SK-N-SH (cell line): ENCODE measurements around the gene PIAS1. TPM values are rescaled to one million over a fixed set of nuclear protein-coding genes. Genes with fewer than 3 reads are reported as not detected.

Experiments
- CTCF ChIA-PET: fragments of 300-600, 350-600 bp; formaldehyde crosslinking; extraction: SDS; loops from one replicate; lab custom pipeline; 2021; lab: Yijun Ruan, JAX
- POLR2A ChIA-PET: fragments of 350-600 bp; sonication (Branson Sonifier 250); formaldehyde crosslinking; extraction: SDS; loops from one replicate; lab custom pipeline; 2020; ENCODE audit warnings: antibody characterized with exemption, inconsistent platforms; lab: Yijun Ruan, JAX
- DNase-seq: peaks from one replicate; pipeline ENCODE4 v3.0.0; 2012
- H2AFZ ChIP-seq: fragments of 200-600 bp; sonication (generic); 2 replicates; pipeline ENCODE4 v1.8.1; 2016; ENCODE audit warnings: antibody characterized with exemption, mild to moderate bottlenecking, low read depth
- H3F3A ChIP-seq: fragments of 200-600 bp; sonication (generic); replicated peaks from 2 replicates; pipeline ENCODE3; 2016; ENCODE audit warnings: antibody characterized with exemption, mild to moderate bottlenecking; ENCODE audit not compliant: insufficient read depth
- H3K27ac ChIP-seq, 2 experiments: fragments of 200-500 bp in 1 of 2; fragments of 200-600 bp in 1 of 2; sonication (Bioruptor generic) in 1 of 2; sonication (generic), shearing (Covaris generic) in 1 of 2; 2 replicates each; pipeline versions ENCODE4 v1.5.1 to v1.6.1; 2014 to 2016; ENCODE audit warnings: low read depth in 2 of 2, inconsistent platforms in 1 of 2, low read length in 1 of 2, mild to moderate bottlenecking in 1 of 2, mixed read lengths in 1 of 2
- H3K27me3 ChIP-seq: fragments of 200-600 bp; sonication (generic), shearing (Covaris generic); 2 replicates; pipeline ENCODE4 v1.6.1; 2016; ENCODE audit warnings: mixed run types; ENCODE audit not compliant: insufficient read depth
- H3K36me3 ChIP-seq, 2 experiments: fragments of 200-500 bp in 1 of 2; fragments of 200-600 bp in 1 of 2; sonication (Bioruptor generic) in 1 of 2; sonication (generic) in 1 of 2; replicated peaks in 1 of 2; 2 replicates each; pipeline versions ENCODE3 to v1.5.1; 2014 to 2016; ENCODE audit warnings: low read length in 1 of 2, mild to moderate bottlenecking in 1 of 2; ENCODE audit not compliant: insufficient read depth in 2 of 2, control insufficient read depth in 1 of 2
- H3K4me1 ChIP-seq, 2 experiments: fragments of 200-500 bp in 1 of 2; fragments of 200-600 bp in 1 of 2; sonication (Bioruptor generic) in 1 of 2; sonication (generic), shearing (Covaris generic) in 1 of 2; 2 replicates each; pipeline versions ENCODE4 v1.5.1 to v1.6.1; 2014 to 2016; ENCODE audit warnings: low read depth in 1 of 2, low read length in 1 of 2, mixed run types in 1 of 2; ENCODE audit not compliant: insufficient read depth in 2 of 2, control insufficient read depth in 1 of 2
- H3K4me2 ChIP-seq: fragments of 200-600 bp; sonication (generic), shearing (Covaris generic); 2 replicates; pipeline ENCODE4 v1.6.1; 2017; ENCODE audit warnings: mixed run types
- H3K4me3 ChIP-seq, 2 experiments: fragments of 200-500 bp in 1 of 2; fragments of 200-600 bp in 1 of 2; sonication (Bioruptor generic) in 1 of 2; sonication (generic), shearing (Covaris generic) in 1 of 2; 2 replicates each; pipeline versions ENCODE4 v1.5.1 to v1.8.1; 2014 to 2016; ENCODE audit warnings: low read depth in 2 of 2, inconsistent platforms in 1 of 2, low read length in 1 of 2, mild to moderate bottlenecking in 1 of 2, mixed read lengths in 1 of 2, moderate library complexity in 1 of 2
- H3K79me2 ChIP-seq: fragments of 200-600 bp; sonication (generic); 2 replicates; pipeline ENCODE4 v1.8.1; 2017; ENCODE audit warnings: mild to moderate bottlenecking; ENCODE audit not compliant: insufficient read depth
- H3K9ac ChIP-seq: fragments of 200-600 bp; sonication (generic); 2 replicates; pipeline ENCODE4 v1.6.1; 2017; ENCODE audit warnings: mixed run types
- H3K9me2 ChIP-seq: fragments of 200-600 bp; sonication (generic); 2 replicates; pipeline ENCODE4 v1.6.1; 2017; ENCODE audit warnings: mixed run types
- H3K9me3 ChIP-seq: fragments of 200-600 bp; sonication (generic); 2 replicates; pipeline ENCODE4 v1.6.1; 2017; ENCODE audit warnings: mixed run types, mild to moderate bottlenecking, moderate library complexity
- H4K20me1 ChIP-seq: fragments of 200-600 bp; sonication (generic); 2 replicates; pipeline ENCODE4 v1.6.1; 2017; ENCODE audit warnings: mild to moderate bottlenecking, mixed run types; ENCODE audit not compliant: insufficient read depth
- CHD2 ChIP-seq: fragments of 150-350 bp; IDR thresholded peaks from 2 replicates; pipeline ENCODE4 v1.6.1; 2018; ENCODE audit warnings: low read length; ENCODE audit not compliant: partially characterized antibody
- ELF1 ChIP-seq: IDR thresholded peaks from 2 replicates; pipeline ENCODE4 v1.4.0; 2012
- EP300 ChIP-seq, 2 experiments: IDR thresholded peaks; 2 replicates each; pipeline versions ENCODE4 v1.4.0 to v1.6.1; 2012; ENCODE audit warnings: borderline replicate concordance in 1 of 2, low read depth in 1 of 2, low read length in 1 of 2
- EZH2phosphoT487 ChIP-seq: fragments of 200-600 bp; sonication (generic); IDR thresholded peaks from 2 replicates; pipeline ENCODE4 v1.6.1; 2017; ENCODE audit warnings: low read depth, mixed run types, mild to moderate bottlenecking, antibody characterized with exemption, moderate library complexity, borderline replicate concordance
- FOSL2 ChIP-seq: IDR thresholded peaks from 2 replicates; pipeline ENCODE4 v1.4.0; 2012; ENCODE audit warnings: low read depth, mild to moderate bottlenecking, moderate library complexity, borderline replicate concordance
- FOXM1 ChIP-seq: IDR thresholded peaks from 2 replicates; pipeline ENCODE4 v1.4.0; 2012; ENCODE audit warnings: low read depth, mild to moderate bottlenecking
- GABPA ChIP-seq: IDR thresholded peaks from 2 replicates; pipeline ENCODE4 v1.4.0; 2012; ENCODE audit warnings: low read depth, mild to moderate bottlenecking
- GATA2 ChIP-seq: sonication (generic); formaldehyde crosslinking; IDR thresholded peaks from 2 replicates; pipeline ENCODE4 v1.5.0; 2020; ENCODE audit warnings: mild to moderate bottlenecking, missing genetic modification reagents
- IRF3 ChIP-seq: fragments of 150-350 bp; IDR thresholded peaks from 2 replicates; pipeline ENCODE4 v1.6.1; 2016; ENCODE audit warnings: mild to moderate bottlenecking, low read depth, low read length
- JUND ChIP-seq: IDR thresholded peaks from 2 replicates; pipeline ENCODE4 v1.4.0; 2012
- MEF2A ChIP-seq: IDR thresholded peaks from 2 replicates; pipeline ENCODE4 v1.4.0; 2012; ENCODE audit warnings: low read depth, borderline replicate concordance
- MXI1 ChIP-seq: IDR thresholded peaks from 2 replicates; pipeline ENCODE4 v1.6.1; 2012; ENCODE audit warnings: mild to moderate bottlenecking, low read depth, low read length, improper control_type of control experiment
- NFIC ChIP-seq: IDR thresholded peaks from 2 replicates; pipeline ENCODE4 v1.4.0; 2012; ENCODE audit warnings: borderline replicate concordance
- NRF1 ChIP-seq: IDR thresholded peaks from 2 replicates; pipeline ENCODE4 v1.6.1; 2012; ENCODE audit warnings: low read depth, mild to moderate bottlenecking, low read length
- POLR2AphosphoS5 ChIP-seq: IDR thresholded peaks from 2 replicates; pipeline ENCODE4 v1.6.1; 2012; ENCODE audit warnings: low read depth, low read length
- RAD21 ChIP-seq: IDR thresholded peaks from 2 replicates; pipeline ENCODE4 v1.6.1; 2012; ENCODE audit warnings: mild to moderate bottlenecking, low read length
- RFX5 ChIP-seq: IDR thresholded peaks from 2 replicates; pipeline ENCODE4 v1.6.1; 2012; ENCODE audit warnings: mild to moderate bottlenecking, improper control_type of control experiment, low read length
- RXRA ChIP-seq: IDR thresholded peaks from 2 replicates; pipeline ENCODE4 v1.4.0; 2012; ENCODE audit warnings: low read depth, mild to moderate bottlenecking, borderline replicate concordance
- SIN3A ChIP-seq: IDR thresholded peaks from 2 replicates; pipeline ENCODE4 v1.6.1; 2012; ENCODE audit warnings: low read depth, mild to moderate bottlenecking, low read length, moderate library complexity, borderline replicate concordance
- TAF1 ChIP-seq: IDR thresholded peaks from 2 replicates; pipeline ENCODE4 v1.6.1; 2012; ENCODE audit warnings: low read depth, mild to moderate bottlenecking, low read length, moderate library complexity, borderline replicate concordance
- TCF12 ChIP-seq: IDR thresholded peaks from 2 replicates; pipeline ENCODE4 v1.4.0; 2012
- YY1 ChIP-seq: IDR thresholded peaks from 2 replicates; pipeline ENCODE4 v1.4.0; 2012; ENCODE audit warnings: low read depth, mild to moderate bottlenecking
- WGBS: methylation state at CpG from one replicate; pipeline ENCODE4 v1.1.6; 2017; ENCODE audit warnings: low lambda C conversion rate; 5-methylcytosine and 5-hydroxymethylcytosine counted together
- polyA plus RNA-seq, 3 experiments: library from polyadenylated mRNA; depleted of rRNA; stranded (reverse); fragments of >200 nt; gene quantifications; 2 replicates each; pipeline ENCODE4 v1.2.3, GENCODE V29; 2012
- TF ChIP-seq, protein P1 (sequence below): IDR thresholded peaks from 2 replicates; pipeline ENCODE4 v1.4.0; 2012; ENCODE audit warnings: low read depth, borderline replicate concordance
- TF ChIP-seq, protein P2 (sequence below): IDR thresholded peaks from 2 replicates; pipeline ENCODE4; 2012
- TF ChIP-seq, protein P3 (sequence below): IDR thresholded peaks from 2 replicates; pipeline ENCODE4 v1.4.0; 2012; ENCODE audit warnings: low read depth, borderline replicate concordance
- TF ChIP-seq, protein P4 (sequence below): fragments of 200-600 bp; sonication (generic); IDR thresholded peaks from 2 replicates; pipeline ENCODE4 v1.6.1; 2017; ENCODE audit warnings: antibody characterized with exemption, mild to moderate bottlenecking, moderate library complexity

PIAS1 gene
- polyA plus RNA-seq, 1 of the 3 experiments (the other 2 are of a cell fraction), result 9.0 TPM

GRCh38 chr15:68210821-68211655 lies 156.9 kb downstream of the PIAS1 start:
- H3F3A ChIP-seq, result peaks cover 3% of the 10 kb centered on the region
- no peaks in the 10 kb centered on the region for H3K27me3 ChIP-seq
- CTCF ChIA-PET, result interaction anchor here (0.6 to 3.3 kb wide), 31 partner anchors 9 to 661 kb away, joined by 3 to 52 read pairs (median 4); partner anchors contain the start of gene CLN6
- POLR2A ChIA-PET, result no interaction called here
- H3K9me3 ChIP-seq, result no peaks in the 10 kb centered on the region
- DNase-seq, result peak; percentile 94
- WGBS, result 52% methylated on average over 18 of the region's 23 CpGs
- peak overlapping the region in 1 of 2 experiments; percentile 67; a peak in 1 of 4 replicates for H3K27ac ChIP-seq
- H3K4me3 ChIP-seq, result peak overlapping the region in 1 of 2 experiments; percentile 23; a peak in 2 of 4 replicates
- H3K4me2 ChIP-seq, result no peak overlapping the region; the same call in 1 of the 2 replicates
- H3K4me1 ChIP-seq, result peaks cover 0 to 16% of the 10 kb centered on the region in 2 experiments; a peak in 1 of 4 replicates
- H2AFZ ChIP-seq, result no peak overlapping the region
- no peaks in the 10 kb centered on the region for H3K9me2 ChIP-seq
- H3K79me2 ChIP-seq, result peaks cover 3% of the 10 kb centered on the region
- 0 out of 2 replicates have a peak, but pooled peaks cover 6% of the 10 kb centered on the region for H4K20me1 ChIP-seq
- no peak overlapping the region for H3K9ac ChIP-seq
- H3K36me3 ChIP-seq, result peaks cover 0 to 2% of the 10 kb centered on the region in 2 experiments
- no peak for TF ChIP-seq TCF12
- TF ChIP-seq IRF3, result no peak
- TF ChIP-seq FOSL2, result no peak
- TF ChIP-seq SIN3A, result no peak
- TF ChIP-seq RAD21, result peak; percentile 77
- TF ChIP-seq, protein P1, sequence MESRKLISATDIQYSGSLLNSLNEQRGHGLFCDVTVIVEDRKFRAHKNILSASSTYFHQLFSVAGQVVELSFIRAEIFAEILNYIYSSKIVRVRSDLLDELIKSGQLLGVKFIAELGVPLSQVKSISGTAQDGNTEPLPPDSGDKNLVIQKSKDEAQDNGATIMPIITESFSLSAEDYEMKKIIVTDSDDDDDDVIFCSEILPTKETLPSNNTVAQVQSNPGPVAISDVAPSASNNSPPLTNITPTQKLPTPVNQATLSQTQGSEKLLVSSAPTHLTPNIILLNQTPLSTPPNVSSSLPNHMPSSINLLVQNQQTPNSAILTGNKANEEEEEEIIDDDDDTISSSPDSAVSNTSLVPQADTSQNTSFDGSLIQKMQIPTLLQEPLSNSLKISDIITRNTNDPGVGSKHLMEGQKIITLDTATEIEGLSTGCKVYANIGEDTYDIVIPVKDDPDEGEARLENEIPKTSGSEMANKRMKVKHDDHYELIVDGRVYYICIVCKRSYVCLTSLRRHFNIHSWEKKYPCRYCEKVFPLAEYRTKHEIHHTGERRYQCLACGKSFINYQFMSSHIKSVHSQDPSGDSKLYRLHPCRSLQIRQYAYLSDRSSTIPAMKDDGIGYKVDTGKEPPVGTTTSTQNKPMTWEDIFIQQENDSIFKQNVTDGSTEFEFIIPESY, result no peak
- no peak for TF ChIP-seq NFIC
- TF ChIP-seq YY1, result no peak
- TF ChIP-seq CHD2, result peak; percentile 66
- no peak for TF ChIP-seq NRF1
- no peak for TF ChIP-seq RFX5
- no peak for TF ChIP-seq MXI1
- no peak for TF ChIP-seq GABPA
- TF ChIP-seq MEF2A, result no peak
- TF ChIP-seq FOXM1, result no peak
- TF ChIP-seq, protein P2, sequence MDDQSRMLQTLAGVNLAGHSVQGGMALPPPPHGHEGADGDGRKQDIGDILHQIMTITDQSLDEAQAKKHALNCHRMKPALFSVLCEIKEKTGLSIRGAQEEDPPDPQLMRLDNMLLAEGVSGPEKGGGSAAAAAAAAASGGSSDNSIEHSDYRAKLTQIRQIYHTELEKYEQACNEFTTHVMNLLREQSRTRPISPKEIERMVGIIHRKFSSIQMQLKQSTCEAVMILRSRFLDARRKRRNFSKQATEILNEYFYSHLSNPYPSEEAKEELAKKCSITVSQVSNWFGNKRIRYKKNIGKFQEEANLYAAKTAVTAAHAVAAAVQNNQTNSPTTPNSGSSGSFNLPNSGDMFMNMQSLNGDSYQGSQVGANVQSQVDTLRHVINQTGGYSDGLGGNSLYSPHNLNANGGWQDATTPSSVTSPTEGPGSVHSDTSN, result no peak
- no peak for TF ChIP-seq POLR2AphosphoS5
- no peak for TF ChIP-seq ELF1
- TF ChIP-seq, protein P3, sequence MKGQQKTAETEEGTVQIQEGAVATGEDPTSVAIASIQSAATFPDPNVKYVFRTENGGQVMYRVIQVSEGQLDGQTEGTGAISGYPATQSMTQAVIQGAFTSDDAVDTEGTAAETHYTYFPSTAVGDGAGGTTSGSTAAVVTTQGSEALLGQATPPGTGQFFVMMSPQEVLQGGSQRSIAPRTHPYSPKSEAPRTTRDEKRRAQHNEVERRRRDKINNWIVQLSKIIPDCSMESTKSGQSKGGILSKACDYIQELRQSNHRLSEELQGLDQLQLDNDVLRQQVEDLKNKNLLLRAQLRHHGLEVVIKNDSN, result no peak
- no peak for TF ChIP-seq TAF1
- no peak for TF ChIP-seq EP300 (IDR thresholded peaks at IDR 0.05; ENCODE audit: borderline replicate concordance in 1 of 2, low read depth in 1 of 2, low read length in 1 of 2)
- TF ChIP-seq RXRA, result no peak
- TF ChIP-seq GATA2, result no peak; the same call in 1 of the 2 replicates
- no peak for TF ChIP-seq JUND
- TF ChIP-seq, protein P4, sequence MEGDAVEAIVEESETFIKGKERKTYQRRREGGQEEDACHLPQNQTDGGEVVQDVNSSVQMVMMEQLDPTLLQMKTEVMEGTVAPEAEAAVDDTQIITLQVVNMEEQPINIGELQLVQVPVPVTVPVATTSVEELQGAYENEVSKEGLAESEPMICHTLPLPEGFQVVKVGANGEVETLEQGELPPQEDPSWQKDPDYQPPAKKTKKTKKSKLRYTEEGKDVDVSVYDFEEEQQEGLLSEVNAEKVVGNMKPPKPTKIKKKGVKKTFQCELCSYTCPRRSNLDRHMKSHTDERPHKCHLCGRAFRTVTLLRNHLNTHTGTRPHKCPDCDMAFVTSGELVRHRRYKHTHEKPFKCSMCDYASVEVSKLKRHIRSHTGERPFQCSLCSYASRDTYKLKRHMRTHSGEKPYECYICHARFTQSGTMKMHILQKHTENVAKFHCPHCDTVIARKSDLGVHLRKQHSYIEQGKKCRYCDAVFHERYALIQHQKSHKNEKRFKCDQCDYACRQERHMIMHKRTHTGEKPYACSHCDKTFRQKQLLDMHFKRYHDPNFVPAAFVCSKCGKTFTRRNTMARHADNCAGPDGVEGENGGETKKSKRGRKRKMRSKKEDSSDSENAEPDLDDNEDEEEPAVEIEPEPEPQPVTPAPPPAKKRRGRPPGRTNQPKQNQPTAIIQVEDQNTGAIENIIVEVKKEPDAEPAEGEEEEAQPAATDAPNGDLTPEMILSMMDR, result peak; percentile 78
- TF ChIP-seq EZH2phosphoT487, result no peak
